NCI-H146 treated with DMSO at 0.1 percent for 48 hours (cell line): ENCODE results near the gene SLC25A41.
"Not testable (repeated sequence)": the region's sequence is repeated elsewhere in the genome, so short reads cannot be mapped to it uniquely, and the experiment has no call there.

Experiments used
- DNase-seq: peaks from one replicate; lab custom pipeline; 2025; ENCODE audit not compliant: unreplicated experiment; lab: John Stamatoyannopoulos, UW

Gene SLC25A41

GRCh38 chr19:6428692-6429418 is 4.7 kb downstream of the SLC25A41 start:
- DNase-seq, result not testable (repeated sequence)

DNA sequence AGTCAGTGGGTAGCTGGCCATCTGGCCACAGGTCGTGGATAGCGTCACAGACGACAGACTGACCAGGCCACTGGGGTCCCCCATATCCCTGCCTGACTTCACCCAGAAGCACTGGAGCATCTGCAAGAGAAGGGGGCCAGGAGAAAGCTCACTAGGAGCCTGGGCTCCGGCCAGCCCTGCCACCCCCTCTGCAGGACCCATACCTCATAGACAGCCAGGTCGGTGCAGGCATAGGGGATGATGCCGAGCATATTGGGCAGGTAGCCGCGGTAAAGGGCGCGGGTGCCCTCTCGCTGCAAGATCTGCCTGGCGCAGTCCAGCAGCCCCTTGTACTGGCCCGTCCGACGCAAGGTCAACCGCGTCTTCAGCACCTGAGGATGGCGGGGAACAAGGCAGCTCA is 6.4 kb downstream of the SLC25A41 start:
- no peak for DNase-seq

DNA sequence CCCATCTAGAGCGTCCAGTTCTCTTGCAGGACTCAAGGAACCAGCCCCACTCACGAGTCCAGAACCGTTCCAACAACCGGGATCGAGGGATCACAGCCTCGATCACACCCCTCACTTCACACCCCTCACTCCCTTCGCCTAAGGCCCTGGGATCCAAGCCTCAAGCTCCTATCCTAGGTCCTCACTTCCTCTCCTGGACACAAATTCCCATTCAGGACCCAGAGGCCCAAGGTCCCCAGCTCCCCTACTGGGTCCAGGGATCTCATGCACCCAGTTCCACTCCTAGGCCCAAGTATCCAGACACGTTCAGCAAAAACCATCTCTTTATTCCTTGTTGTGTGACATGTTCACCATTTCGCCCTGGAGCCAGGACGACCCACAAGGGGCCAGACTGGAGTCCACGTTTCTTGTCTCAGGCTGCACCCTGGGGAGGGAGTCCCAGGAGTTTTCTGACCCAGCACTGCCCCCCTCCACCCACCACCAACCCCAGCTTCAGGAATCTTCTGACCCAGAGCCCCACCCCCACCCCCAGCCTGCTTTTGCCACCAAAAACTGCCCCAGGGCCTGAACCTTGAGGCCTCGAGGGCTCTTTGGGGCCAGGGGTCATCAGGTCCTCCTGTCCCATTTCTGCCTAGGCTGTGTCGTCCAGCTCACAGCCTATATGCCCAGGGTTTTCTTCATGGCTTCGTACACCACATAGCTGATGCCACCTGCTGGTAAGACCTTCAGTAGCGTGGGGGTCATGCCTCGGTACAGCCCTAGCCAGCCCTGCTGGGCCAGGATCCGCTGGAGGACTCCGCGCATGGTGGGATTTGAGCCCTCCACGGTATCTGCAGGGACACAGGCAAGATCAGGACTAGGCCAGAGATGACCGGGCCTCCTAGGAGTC is 7.6 kb downstream of the SLC25A41 start:
- DNase-seq, result no peak

- DNase-seq, result peak; percentile 100
Measured at GRCh38 chr19:6424939-6425731, 8.4 kb downstream of the SLC25A41 start.

DNA sequence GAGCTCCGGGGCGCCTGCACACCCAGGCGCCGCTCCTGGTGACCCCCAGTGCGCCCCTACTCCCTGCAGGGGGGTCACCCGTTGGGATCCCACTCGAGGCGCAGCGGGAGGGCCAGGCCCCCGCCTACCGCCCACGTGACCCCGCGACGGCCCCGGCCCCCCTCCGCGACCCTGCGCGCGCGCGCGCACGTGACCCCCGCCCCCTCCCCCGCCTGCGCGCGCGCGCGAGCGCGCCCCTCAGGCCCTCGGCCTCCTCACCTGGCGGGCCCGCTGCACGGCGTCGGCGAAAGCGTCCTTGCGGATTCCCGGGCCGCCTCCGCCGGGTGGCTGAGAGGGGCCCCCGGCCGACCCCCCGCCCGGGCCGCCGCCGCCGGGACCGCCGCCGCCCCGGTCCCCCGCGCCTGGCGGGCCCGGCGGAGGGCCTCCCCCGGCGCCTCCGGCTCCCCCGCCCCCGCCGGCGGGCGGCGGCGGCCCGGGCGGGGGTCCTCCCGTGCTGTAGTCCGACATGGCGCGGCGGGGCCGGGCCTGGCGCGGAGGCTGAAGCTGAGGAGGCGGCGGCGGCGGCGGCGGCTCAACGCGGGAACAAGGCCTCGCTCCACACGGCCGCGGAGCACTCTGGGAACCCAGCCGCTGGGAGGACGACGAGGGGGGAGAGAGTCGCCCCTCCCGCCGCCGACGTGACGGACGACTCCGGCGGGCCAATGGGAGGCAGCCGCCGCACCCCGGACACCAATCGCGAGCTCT is 9.2 kb downstream of the SLC25A41 start, which contains the start of gene KHSRP:
KHSRP (minus strand) TSS at position 617 of the 744 bp plus-strand sequence; CDS start at position 507, 110 bp downstream.
- no peak for DNase-seq

GRCh38 chr19:6423499-6424194 is 9.9 kb downstream of the SLC25A41 start:
- no peak for DNase-seq

GRCh38 chr19:6421075-6422014 is 12.2 kb downstream of the SLC25A41 start:
- no peak for DNase-seq

GRCh38 chr19:6418562-6418932 is 15.0 kb downstream of the SLC25A41 start:
- DNase-seq, result no peak

DNA sequence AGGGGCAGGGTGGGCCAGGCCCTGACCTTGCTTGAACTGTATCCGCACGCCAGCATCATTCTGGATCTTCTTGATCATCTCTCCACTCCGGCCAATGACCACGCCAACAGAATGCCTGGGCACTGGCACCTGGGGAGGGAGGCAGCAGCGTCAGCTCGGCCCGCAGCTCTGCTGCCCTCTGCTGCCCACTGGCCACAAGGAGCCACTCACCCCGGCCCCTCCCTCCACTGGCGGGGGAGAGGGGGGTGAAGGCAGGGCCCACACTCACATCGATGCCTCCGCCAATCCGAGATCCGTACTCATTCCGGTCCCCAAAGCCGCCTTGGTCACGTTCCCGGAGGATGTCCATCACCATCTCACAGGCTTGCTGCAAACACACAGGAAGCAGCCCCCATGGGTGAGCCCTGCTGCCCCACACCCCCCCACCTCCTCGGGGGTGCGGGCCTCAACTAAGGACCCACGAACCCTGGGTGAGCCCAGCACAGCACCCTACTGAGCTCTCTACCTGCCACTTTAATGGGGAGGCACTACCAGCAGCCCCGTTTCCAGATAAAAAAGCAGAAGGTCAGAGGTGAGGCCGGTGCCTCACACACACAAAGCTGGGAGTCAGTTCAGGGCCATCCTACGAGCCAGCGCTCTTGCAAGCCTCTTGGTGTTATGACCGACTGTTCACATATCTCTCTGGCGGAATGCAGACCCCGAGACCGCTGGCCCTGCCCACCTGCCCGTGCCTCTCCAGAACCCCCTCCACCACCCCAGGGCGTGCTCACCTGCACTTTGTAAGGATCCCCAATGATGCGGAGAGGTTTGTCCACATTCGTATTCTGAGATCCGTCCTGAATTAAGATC is 15.6 kb downstream of the SLC25A41 start:
- DNase-seq, result no peak

DNA sequence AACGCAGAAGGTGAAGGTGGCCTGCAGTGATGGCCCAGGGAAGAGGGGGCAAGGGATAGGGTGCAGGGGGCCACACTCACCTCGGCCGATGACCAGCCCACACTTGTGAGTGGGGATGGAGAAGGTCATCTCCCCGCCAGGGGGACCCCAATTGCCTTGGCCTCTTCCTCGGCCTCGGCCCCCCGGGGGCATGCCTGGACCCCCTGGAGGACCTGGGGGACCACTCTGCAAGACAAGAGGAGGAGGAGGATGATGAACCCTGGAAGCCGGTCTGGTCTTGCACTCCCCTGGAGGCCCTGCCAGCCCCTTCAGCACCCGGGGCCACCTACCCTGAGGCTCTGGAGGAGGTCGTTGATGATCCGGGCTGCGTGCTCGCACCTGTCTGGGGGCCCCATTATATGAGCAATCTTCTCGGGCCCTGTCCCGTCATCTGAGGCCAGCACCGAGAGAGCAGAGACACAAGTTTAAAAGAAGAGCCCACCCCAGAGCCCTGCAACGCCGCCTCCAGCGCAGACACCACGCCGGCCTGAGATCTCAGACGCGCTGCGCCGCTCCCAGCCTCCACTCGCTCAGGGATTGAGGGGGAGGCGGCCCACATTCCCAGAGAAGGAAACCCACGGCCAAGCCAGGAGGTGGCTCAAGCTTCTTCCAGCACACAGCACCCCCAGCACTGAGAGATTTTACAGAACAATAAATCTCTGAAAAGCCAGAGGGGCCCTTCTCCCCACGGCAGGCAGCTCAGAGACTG is 16.7 kb downstream of the SLC25A41 start:
- no peak for DNase-seq

DNA sequence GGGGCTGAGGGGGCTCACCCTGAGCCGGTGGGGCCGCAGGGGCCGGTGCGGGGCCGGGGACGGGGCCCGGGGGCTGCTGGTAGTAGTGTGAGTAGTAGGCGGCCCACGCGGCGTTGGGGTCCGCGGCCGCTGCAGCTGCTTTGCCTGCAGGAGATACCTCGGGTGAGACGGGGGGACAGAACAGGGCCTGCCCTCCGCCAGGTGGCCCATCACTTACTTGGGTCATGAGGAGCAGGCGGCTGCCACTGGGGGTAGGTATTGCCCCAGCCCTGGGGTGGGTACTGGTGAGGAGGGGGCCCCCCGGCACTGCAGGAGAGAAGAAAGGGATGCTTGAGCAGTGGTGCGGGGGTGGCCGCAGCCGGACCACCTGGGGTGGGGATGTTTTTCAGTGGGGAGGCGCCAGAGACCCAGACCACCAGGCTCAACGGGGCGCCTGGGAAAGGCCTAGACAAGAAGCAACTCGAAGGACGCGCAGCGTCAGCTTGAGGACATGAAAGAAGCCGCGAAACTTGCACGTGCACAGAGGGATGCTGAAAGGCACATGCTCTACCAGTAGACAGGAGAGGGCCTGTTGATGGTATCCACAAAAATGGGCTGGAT is 17.9 kb downstream of the SLC25A41 start:
- no peak for DNase-seq

DNA sequence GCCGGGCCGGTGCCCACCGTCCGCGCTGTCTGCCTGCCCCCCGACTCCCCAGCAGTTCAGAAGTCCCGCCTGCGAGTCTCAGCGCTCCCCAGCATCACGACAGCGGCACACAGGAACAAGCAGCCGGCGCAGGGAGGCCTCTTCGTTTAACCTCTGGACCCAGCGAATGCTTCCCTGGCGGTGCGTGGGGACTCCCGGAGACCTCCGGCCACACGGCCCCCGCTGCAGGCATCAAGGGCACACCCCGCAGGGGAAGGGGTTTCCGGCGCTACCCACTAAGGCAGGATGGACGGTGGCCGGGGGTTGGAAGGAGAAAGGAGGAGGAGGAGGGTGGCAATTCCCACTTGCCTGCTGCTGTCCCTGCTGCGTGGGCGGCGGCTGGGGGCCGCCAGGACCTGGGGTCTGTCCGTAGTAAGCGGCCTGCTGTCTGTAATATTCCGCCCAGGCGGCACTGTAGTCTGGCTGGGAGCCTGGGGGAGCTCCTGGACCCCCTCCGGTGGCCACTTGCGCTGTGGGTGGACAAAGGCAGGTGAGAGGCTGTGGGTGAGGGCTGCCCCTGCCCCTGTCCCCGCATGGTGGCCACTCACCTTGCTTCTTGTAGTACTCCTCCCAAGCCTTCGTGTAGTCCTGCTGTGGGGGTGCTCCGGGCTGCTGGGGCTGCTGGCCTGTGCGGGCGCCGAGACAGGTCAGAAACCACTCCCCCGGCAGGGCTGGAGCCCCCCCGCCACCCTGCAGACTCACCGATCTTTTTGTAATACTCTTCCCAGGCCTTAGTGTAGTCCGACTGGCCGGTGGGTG is 18.6 kb downstream of the SLC25A41 start:
- no peak for DNase-seq

DNA sequence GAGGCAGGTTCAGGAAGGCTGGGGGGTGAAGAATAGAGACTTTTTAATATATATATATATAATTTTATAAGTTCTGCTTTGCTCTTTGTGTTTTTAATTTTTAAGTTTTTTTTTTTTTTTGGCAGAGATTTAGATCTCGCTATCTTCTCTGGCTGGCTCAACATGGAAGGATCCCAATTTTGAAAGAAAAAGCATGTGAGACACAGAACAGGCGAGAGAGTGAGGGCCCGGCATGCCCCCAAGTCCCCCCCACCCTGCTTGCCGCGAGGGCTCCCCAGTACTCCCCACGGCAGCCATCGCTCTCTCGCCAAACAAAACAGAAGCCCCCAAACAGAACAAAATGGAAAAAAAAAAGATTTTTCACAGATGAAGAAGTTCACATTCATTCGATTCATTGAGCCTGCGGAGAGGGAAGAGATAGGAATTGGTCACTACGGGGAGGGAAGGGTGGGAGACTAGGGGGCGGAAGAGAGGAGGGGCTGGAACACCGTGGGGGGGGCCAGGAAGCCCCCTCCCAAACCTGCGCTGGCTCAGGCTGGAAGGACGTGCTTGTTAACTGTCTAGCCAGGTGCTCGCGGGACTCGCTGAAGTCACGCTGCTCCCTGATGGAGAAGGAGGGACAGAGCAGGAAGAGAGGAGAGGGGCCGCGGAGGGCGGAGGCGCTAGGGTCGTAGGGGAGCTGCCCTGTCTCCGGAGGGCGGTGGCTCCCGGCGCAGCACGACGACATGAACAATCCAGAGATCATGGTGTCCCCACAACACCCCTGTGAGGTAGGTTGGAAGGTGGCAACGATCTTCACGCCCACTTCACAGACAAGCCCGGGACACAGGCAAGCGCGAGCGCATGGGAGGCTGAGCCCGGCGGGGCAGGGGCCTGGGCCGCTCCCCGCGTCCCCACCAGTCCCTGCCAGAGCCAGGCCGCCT is 19.6 kb downstream of the SLC25A41 start:
- DNase-seq, result no peak

DNA sequence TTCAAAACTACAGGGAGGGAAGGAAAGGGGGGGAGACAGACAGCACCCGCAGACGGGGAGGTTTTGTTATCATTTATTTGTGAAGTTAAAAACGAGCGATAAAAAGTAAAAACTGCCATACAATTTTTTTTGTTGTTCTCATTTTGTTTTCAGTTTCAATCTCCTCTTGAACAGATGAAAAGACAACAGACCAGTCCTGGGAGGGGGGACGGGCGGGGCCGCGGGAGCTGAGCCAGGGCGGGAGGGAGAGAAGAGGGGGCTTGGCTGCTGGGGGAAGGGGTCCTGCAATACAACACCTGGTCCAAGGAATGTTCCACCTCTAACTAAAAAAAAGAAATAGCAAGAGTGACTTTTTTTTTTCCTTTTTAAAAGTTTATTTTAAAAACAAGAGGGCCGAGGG is 20.3 kb downstream of the SLC25A41 start:
- DNase-seq, result no peak

- DNase-seq, result no peak
Measured at GRCh38 chr19:6412447-6413091, 21.0 kb downstream of the SLC25A41 start.
